ENCODE results near the gene SMIM27. TPM values are rescaled to one million over a fixed set of nuclear protein-coding genes. Genes with fewer than 3 reads are reported as not detected.
"Not testable (repeated sequence)": the region's sequence is repeated elsewhere in the genome, so short reads cannot be mapped to it uniquely, and the experiment has no call there.

SMIM27 gene, protein sequence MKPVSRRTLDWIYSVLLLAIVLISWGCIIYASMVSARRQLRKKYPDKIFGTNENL
- 1.3 and 2.6 TPM in 2 replicates for total RNA-seq

DNA sequence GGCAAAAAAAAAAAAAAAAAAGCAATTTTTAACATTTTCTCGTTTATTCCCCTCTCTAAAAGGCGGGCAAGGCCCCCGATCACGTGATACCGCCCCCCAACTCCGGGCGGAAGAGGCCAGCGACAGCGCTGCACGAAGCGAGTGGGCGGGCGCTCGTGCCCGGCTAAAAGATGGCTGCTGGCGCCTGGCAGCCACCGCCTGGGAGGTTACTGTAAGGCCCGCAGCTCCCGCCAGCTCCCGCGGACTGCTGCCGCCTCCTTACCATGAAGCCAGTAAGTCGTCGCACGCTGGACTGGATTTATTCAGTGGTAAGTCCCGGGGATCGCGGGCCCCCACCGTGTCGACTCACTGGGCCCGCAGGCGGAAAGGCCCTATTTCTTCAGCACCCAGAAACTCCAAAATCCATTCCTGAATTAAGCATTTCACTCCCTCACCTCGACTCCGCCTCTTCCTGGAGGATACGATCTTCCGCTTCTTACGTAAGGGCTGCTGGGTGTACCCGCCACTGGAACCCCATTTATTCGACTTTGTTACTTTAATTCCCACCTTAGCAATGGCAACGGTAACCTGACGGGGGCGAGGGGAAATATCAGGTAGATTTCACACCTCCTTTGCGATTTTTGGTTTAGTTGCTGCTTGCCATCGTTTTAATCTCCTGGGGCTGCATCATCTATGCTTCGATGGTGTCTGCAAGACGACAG lies at the start of gene SMIM27, which contains the start of gene TOPORS:
Gene SMIM27, plus strand, starts transcription at position 156 of the 701 bp plus-strand sequence. Its CDS starts 108 bp downstream, at position 264.
Gene TOPORS, minus strand, starts transcription at position 415 of the 701 bp plus-strand sequence. Its CDS starts 150 bp downstream, at position 265.
- peak; percentile 94 for DNase-seq

DNA sequence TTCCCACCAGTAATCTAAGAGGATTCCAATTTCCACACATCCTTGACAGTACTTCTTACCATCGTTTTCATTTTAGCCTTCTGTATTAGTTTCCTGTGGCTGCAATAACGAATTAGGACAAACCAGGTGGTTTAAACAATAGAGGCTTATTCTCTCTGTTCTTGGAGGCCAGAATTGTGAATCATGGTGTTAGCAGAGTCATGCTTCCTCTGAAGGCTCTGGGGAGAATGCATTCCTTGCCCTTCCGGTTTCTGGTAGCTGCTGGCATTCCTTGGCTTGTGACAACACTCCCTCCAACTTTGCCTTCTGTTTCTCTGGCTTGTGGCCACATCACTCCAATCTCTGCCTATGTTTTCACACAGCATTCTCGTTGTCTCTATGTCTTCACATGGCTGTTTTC lies 49.7 kb upstream of the SMIM27 start:
- DNase-seq: peak; percentile 95

DNA sequence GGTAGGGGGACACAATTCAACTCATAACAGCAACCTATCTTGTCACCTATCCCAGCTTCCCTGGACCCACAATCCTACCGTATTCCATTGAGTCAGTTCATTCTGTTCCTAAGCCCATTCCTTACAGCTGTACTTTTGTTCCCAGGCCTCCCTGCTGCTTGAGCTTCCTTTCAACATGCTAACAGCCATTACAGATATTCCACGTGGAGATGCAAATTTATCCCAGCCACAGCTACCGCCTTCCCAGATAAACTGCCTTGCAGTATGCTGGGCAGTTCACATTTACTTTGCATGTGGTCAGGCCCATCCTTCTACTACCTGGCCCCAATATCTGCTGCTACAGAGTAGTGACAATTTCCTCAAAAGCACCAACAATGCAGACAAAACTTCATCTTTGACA lies 49.1 kb upstream of the SMIM27 start:
- no peak for DNase-seq

DNA sequence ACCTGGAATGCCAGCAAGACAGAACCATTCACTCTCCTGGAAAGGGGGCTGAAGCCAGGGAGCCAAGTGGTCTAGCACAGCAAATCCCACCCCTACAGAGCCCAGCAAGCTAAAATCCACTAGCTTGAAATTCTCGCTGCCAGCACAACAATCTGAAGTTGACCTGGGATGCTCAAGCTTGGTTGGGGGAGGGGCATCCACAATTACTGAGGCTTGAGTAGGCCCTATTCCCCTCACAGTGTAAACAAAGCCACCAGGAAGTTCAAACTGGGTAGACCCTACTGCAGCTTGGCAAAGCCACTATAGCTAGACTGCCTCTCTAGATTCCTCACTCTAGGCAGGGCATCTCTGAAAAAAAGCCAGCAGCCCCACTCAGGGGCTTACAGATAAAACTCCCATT lies 43.4 kb upstream of the SMIM27 start:
- DNase-seq: no peak

DNA sequence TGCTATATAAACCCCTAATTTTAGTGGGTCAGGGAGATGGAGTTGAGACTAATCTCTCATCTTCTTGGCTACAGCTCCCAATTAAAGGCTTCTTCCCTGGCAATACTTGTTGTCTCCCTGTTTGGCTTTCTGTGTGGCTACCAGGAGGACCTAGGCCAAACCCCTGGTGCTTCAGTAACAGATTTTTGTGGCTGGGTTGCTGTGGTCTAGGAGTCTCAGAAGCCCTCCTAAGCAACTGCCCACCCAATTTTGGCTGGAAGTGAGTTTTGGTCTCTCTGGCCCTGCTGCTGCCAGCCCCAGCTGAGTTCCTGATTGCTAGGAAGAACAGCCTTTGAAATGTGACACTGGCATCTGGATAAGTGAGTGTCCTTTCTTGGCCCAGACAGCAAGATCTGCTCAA lies 35.9 kb upstream of the SMIM27 start:
- DNase-seq: no peak

DNA sequence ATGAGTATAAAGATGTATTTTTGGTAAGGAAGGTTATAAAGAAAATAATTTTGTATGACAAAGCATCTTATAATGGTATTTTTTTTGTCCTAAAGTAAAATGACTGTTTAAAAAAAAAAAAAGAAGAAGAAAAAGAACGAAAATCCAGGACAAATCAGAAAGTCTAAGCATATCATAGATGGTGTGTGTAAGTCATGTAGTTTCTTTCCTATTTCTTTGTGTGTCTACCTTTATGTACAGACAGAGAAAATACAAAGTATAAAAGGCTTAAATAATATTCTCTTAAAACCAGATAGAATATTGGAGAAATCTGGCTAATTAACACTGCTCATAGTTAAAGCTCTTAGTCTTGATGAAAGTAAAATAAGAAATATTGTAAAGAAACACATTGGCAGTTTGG lies 33.9 kb upstream of the SMIM27 start:
- no peak for DNase-seq

DNA sequence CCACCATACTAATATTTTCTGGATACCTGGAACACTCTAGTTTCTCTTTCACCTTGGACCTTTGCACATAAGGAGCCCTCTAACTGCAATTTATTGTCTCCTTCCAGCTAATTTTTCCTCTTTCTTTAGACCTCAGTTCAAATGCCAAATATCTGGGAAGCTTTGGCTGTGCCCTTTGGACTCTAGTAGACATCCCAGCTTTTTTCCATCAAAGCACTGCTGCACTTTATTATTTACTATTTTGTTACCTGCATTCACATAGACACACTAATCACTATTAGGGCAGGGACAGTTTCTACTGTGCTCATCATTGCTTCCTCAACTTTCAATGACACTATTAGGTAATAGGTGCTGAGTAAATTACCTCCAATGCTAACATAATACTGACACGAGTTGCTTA lies 28.2 kb upstream of the SMIM27 start:
- no peak for DNase-seq

DNA sequence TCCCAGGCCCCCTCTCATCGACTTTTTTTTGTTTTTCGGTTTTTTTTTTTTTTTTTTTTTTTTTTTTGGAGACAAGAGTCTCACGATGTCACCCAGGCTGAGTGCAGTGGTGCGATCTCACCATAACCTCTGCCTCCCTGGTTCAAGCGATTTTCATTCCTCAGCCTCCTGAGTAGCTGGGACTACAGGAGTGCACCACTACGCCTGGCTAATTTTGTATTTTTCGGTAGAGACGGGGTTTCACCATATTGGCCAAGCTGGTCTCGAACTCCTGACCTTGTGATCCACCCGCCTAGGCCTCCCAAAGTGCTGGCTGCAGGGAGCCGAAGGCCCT lies 27.6 kb upstream of the SMIM27 start:
- DNase-seq: not testable (repeated sequence)

DNA sequence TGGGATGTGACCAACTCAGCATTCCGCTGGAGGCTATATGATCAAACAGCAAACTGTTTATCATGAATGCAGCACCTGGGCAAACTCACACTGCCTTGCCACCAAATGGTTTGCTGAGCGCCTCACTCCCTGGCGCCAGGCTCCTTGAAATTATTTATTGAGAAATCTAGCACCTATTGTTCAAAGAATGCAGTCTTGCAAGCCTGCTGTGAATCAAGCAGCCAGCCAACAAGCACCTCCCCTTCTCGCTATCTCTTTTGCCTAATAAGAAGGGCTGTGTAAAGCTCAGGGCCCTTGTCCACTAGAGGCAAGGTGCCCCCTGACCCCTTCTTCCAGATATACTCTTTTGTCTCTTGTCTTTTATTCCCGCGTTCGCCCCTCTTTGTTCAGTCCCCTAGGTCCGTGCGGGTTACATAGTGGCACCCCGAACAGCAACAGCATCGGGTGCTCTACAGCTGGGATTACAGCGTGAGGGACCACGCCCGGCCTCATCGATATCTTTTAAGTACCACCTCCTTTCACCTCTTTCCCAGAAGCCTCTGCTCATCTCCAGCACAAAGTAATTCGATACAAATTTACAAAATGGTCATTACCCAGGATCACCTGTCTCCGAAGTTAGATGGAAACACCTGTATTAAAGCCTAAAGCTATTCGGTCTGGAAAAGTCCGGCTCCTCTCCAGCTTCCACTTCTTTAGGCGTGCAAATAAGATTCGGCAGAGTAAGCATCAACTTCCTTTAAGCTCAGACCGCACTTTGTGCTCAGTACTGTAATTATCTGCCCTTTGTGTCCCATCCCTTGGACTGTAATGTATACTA lies 27.0 kb upstream of the SMIM27 start:
- peak; percentile 43 for DNase-seq

DNA sequence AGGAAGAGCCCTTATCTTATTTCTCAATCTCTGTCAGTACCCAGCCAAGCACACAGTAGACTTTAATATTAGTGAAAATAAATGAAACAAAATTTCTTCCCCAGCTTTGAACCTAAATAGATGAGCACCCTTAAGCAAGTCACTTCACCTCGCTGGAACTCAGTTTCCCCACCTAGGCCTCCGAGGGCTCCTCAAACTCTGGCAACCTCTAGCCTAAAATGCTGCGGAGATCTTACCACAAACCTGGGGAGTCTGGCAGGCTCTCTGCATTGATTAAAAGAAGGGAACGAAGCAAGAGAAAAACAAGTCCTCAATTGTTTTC lies 26.5 kb upstream of the SMIM27 start:
- no peak for DNase-seq

DNA sequence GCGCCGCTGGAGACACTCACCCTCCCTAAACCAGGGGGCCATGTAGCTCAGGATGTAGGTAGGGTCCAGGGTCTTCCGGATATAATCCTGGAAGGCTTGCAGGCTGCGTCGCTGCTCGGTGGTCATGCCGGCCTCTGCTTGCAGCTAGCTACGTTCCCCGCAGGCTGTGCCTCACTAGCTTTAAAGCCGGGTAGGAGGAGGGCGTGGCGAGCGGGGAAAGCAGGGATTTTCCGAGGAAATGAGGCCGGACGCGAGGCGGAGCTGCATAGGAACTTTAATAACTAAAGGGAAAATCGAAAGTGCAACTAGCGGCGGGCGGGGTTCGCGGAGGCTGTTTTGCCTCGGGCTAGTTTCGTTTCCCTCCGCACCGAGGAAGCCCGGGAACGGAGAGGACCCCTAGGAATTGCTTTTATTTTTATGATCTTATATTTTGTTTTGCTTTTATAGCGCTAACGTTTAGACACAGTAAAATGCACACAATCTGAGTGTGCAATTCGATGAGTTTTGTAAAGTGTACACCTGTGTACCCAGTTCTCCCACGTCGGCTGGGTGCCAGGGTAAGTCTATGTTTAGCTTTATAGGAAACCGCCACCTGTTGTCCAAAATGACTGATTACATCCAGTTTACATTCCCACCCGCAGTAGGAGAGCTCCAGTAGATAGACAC lies 26.0 kb upstream of the SMIM27 start, which contains the start of gene RIGI:
Gene RIGI, minus strand, starts transcription at position 156 of the 666 bp plus-strand sequence. Its CDS starts 30 bp downstream, at position 126.
- peak; percentile 97 for DNase-seq

DNA sequence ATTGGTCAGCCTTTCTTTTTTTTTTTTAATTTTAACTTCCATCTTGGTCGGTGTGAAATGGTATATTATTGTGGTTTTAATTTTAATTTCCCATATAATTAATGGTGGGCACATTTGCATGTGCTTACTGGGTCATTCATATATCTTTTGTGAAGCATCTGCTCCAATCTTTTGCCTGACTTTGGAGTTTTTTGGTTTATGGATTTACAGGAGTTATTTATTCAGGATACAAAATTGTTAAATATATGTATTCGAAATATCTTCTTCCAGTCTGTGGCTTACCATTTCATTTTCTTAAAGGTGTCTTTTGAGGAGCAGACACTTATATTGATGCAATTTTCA lies 25.4 kb upstream of the SMIM27 start:
- no peak for DNase-seq

DNA sequence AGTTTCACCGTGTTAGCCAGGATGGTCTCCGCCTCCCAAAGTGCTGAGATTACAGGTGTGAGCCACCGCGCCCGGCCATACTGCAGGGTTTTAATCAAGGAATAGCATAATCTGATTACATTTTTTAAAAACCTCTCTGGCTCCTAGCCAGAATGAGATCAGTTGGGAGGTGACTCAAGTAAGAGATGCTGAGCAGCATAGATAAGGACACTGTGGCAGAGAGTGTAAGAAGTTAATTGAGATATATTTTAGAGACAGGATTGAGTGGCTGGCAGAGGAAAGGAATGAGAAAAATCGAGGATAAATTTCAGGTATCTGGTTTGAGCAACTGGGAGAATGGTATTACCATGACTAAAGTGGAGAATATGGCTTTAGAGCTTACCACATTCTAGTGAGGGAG lies 18.8 kb upstream of the SMIM27 start:
- no peak for DNase-seq

DNA sequence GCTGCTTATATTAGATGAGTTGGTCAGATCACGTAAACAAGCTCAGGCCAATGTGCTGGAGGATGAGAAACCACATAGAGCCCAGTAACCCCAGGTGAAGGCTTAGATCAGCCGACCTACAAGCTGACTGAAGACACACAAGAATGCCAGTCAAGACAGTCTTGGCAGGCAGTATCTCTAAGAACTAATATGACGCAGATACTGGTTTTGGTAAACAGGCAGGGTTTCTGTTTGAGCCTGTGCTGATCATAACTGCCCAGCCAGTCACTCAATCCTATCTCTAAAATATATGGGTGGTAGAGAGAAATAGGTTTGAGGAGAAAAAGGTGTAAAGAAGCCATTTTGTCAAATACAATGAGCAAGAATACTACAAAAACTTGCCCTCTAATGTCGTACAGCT lies 18.3 kb upstream of the SMIM27 start:
- DNase-seq: no peak

DNA sequence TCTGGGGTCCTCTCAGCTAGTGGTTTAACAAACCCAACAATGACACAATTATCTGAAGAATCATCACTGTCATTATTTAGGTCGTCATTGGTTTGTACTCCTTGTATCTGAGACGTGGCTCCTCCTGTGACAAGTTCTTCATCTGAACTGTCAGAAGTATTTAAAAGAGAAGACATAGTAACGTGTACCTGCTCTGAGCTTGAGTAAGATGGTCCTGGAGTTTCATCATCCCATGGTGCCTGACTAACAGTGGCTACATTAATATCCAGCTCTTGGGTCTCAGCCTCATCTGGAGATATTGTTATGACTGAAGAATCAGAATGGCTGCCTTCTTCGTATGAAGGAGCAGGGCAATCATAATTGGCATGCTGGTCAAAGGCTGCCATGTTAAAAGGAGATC lies 9.1 kb upstream of the SMIM27 start:
- no peak for DNase-seq

DNA sequence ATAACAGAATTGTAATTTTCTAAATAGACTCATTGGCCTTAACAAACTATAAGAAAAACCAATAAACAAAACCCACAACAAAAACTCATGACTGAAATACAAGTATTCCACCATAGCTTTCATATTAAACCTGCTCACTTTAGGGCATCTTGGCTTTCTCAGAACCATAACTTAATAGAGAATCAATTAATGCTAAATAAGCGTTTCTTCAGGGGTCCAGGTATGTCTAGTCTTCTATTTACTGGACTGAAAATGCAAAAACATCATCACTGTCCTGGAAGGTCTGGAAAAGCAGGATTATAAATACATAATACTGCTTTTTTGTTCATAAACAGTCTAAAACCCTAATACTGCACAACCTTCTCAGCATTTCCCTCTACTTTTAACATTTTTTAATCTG lies 6.2 kb upstream of the SMIM27 start:
- no peak for DNase-seq

DNA sequence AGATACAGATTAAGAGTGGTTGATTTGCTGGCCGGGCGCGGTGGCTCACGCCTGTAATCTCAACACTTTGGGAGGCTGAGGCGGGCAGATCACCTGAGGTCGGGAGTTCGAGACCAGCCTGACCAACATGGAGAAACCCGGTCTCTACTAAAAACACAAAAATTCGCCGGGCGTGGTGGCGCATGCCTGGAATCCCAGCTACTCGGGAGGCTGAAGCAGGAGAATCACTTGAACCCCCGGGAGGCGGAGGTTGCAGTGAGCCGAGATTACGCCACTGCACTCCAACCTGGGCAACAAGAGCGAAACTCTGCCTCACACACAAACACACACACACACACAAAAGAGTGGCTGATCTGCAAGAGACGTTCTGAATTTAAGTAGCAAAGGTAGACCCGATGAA lies 3.9 kb upstream of the SMIM27 start:
- not testable (repeated sequence) for DNase-seq

DNA sequence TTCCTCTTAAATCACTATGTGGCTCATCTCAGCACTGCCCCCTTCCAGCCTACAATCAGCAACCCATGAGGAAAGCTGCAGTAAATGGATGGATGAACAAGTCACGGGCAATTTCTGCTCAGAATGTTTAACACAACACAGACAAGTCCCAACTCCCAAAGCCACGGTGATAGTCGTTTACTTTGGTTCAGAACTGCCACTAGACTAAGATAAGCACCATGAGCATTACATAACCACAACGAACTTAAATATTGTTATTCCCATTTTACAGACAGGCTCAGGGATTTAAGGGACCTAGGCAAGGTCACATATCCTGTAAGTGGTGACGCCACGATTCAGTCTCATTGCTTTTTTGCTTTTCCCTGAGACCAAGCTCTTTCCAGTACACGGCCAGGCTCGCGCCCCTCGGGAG lies 2.0 kb upstream of the SMIM27 start:
- peak; percentile 54 for DNase-seq

DNA sequence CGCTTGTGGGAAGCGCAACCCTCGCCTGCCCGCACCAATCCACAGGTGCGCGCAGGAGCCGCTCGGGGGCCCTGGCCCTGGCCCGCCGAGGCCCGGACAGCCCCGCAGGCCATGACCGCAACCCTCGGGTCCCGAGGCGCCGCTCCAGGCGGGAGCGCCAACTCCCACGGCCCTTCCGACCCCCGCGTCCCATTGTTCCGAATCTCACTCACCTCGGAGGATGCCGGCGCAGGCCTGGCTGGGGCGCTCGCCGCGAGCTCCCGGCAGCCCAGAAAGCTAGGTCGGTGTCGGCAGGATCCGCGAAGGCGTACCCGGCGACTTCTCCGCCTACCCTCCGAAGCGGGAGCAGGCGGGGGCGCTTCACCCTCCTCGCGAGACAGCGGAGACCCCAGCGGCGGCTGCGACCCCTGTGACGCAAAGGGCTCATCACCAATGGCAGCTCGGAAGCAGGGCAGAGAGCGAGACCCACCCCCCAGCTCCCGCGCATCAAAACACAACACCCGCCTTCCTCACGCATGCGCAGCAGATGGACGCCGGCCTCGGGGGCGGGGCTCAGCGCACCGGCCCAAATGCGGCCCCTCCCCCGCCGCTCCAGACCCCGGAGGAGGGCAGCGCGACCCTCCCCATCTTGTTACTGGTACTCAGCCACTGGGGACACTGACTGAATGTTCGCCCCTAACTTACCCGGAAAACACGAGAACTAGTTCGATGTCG lies 1.4 kb upstream of the SMIM27 start:
- DNase-seq: peak; percentile 97

DNA sequence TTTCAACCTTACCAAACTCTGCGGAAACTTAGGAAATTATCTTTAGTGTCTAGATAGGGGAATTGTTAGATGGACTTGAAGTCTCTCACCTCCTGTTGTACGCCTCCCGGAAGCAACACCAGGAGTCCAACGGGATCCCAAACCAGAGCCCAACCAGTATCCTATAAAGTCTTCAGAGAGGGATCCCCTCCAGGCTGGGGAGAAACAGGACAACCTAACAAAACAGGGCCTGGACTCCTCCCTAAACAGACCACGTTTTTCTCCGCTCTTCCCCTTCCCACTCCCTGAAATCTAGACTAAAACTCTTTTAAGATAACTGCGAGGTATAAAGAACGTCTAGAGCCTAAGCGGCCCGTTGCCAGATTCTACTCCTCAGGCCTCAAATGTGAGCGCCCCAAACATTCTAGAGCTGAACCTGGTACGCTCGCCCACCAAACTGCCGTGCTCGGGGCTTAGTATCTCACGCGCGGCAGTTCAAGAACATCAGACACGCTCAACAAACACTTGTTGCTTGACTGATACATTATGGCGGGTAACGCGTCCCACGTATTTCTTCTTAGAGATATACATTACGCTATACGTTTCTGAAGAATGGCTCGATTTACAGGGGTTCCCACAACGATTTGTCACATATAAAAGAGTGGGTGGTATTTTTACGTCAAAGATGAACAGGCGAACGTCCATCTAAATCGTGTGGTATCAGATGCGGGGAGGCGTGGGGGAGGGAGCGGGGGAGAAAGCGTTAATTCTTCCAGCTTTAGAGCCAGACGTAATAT lies 663 bp upstream of the SMIM27 start:
- peak; percentile 57 for DNase-seq

DNA sequence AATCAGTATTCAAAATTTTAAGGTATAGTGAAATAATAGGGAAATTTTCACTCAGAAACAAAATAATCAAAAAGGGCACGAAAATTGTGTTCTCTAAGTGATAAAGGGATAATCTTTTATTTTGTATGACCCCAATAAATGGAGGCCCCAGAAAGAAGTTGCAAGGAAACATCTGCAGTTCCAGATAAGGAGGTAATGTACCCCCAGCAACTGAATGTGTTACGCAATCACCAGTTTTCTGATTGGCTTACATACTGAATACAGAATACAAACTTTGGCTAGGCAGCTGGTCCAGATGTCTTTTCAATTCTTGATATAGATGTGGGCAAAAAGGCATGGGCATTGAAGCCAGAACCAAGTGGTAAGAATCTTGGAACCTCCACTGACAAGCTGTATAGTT lies 2.0 kb downstream of the SMIM27 start:
- DNase-seq: peak; percentile 15

DNA sequence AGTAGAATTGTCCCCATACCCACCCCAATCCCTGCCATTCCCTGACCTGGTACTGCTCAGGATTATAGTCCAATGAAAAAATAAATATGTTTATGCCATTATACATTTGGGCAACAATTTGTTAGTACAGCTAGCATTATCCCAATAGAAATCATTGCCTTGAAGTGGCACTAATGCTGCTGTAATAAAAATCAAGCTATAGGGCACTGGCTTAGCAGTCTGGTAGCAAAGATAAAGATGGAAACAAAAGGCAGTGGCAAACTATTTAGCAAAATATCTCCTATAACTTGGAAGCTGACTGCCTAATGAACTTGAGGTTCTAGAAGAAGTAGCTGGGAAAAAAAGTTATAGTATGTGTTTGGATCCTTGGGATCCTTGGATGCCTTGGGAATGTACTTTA lies 2.5 kb downstream of the SMIM27 start:
- DNase-seq: no peak
